ENCODE results near the gene SPRTN.

SPRTN gene, protein sequence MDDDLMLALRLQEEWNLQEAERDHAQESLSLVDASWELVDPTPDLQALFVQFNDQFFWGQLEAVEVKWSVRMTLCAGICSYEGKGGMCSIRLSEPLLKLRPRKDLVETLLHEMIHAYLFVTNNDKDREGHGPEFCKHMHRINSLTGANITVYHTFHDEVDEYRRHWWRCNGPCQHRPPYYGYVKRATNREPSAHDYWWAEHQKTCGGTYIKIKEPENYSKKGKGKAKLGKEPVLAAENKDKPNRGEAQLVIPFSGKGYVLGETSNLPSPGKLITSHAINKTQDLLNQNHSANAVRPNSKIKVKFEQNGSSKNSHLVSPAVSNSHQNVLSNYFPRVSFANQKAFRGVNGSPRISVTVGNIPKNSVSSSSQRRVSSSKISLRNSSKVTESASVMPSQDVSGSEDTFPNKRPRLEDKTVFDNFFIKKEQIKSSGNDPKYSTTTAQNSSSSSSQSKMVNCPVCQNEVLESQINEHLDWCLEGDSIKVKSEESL

GRCh38 chr1:231338270-231339128 is at the start of gene SPRTN:
Gene SPRTN (plus strand): TSS chr1:231338293. CDS start chr1:231338384, 91 bp downstream.
- no peak for DNase-seq (ENCODE audit: low read depth)

- no peak for DNase-seq (ENCODE audit: low read depth)
Measured at GRCh38 chr1:231295938-231296337, 42.2 kb upstream of the SPRTN start.

- DNase-seq (ENCODE audit: low read depth): no peak
Measured at GRCh38 chr1:231301990-231302389, 36.1 kb upstream of the SPRTN start.

GRCh38 chr1:231310391-231310934 is 27.6 kb upstream of the SPRTN start:
- DNase-seq (ENCODE audit: low read depth): no peak

DNA sequence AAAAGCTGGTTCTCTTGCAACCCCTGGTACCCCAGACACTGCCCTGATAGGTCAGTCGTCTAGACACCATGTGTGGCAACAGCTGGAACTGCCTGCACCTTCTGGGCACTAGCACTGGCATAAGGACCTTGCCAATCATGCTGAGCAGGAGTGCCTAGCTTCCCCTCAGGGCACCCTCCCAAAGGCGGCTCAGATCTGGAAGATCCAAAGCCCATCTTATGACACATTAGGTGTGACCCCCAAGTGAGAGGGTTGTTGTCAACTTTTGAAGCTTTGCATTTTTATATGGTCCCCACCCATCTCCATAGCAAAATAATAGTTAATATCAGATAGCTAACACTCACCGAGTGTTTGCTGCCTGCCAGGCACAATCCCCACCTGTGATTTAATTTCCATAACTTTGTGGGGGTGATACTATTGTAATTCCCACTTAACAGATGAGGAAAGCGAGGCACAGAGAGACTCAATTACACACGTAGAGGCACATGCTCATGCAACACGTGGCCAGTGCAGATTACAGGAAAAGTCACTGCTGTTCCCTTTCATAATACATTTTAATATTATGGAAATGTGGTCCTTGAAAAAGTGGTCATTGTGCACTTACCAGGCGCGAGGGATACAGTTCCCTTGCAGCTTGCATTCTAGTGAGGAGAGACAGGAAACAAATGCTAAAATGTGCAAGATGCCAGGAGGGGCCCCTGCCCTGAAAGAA is 26.2 kb upstream of the SPRTN start:
- DNase-seq (ENCODE audit: low read depth): no peak

DNA sequence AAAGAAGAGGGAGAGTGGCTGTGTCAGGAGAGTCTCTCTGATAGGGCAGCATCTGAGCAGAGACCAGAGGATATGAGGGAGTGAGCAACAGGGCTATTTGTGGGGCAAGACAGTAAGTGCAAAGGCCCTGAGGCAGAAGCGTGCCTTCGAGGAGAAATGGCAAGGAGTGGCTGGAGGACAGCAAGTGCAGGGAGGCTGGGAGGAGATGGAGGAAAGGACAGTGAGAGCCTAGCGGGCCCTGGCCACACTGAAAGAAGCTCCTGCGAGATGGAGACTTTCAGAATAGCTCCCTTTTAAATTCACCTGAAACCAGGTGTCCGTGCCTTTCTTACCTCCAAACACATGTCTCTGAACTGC is 25.7 kb upstream of the SPRTN start:
- no peak for DNase-seq (ENCODE audit: low read depth)

- no peak for DNase-seq (ENCODE audit: low read depth)
Measured at GRCh38 chr1:231313661-231314060, 24.4 kb upstream of the SPRTN start.

- no peak for DNase-seq (ENCODE audit: low read depth)
Measured at GRCh38 chr1:231315887-231316286, 22.2 kb upstream of the SPRTN start.

DNA sequence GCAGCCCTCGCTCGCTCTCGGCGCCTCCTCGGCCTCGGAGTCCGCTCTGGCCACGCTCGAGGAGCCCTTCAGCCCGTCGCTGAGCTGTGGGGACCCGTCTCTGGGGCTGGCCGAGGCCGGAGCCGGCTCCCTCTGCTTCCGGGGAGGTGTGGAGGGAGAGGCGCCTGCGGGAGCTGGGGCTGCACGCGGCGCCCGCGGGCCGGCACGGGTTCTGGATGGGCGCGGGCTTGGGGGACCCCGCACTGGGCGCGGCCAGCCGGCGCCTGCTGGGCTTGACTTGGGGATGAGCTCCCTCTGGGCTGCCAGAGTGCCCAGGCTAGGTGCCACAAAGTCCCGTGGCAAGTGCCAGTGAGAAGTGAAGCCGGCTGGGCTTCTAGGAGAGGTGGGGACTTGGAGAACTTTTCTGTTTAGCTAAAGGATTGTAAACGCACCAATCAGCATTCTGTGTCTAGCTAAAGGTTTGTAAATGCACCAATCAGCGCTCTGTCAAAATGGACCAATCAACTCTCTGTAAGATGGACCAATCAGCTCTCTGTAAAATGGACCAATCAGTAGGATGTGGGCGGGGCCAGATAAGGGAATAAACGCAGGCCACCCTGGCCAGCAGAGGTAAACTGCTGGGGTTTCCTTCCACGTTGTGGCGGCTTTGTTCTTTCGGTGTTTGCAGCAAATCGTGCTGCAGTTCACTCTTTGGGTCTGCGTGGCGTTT is 20.6 kb upstream of the SPRTN start:
- DNase-seq (ENCODE audit: low read depth): no peak

DNA sequence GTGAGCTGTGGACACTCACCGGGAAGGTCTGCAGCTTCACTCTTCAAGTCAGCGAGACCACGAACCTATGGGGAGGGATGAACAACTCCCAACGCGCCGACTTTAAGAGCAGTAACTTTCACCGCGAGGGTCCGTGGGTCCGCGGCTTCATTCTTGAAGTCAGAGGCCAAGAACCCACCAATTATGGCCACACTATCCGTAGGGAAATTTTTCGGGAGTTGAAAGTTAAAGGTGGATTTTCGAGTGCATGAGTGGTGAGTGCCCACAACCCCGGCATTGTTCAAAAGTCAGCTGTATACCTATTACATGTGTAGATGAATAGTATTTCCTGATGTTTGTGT is 20.1 kb upstream of the SPRTN start:
- DNase-seq (ENCODE audit: low read depth): no peak

GRCh38 chr1:231318568-231318967 is 19.5 kb upstream of the SPRTN start:
- no peak for DNase-seq (ENCODE audit: low read depth)

DNA sequence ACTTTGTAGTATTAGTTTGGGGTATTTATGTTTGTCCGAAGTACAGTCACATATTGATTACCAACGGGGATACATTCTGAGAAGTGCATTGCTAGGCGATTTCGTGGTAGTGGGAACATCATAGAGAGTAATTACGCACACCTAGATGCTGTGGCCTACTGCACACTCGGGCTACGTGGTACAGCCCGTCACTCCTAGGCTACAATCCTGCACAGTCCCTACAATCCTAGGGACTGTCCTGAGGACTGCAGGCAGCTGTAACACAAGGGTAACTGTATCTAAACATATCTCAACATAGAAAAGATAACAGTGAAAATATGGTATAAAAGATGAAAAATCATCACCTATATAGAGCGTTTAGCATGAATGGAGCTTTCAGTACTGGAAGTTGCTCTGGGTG is 19.0 kb upstream of the SPRTN start:
- no peak for DNase-seq (ENCODE audit: low read depth)

GRCh38 chr1:231322880-231323530 is 15.1 kb upstream of the SPRTN start:
- no peak for DNase-seq (ENCODE audit: low read depth)

- DNase-seq (ENCODE audit: low read depth): no peak
Measured at GRCh38 chr1:231324660-231325059, 13.4 kb upstream of the SPRTN start.

DNA sequence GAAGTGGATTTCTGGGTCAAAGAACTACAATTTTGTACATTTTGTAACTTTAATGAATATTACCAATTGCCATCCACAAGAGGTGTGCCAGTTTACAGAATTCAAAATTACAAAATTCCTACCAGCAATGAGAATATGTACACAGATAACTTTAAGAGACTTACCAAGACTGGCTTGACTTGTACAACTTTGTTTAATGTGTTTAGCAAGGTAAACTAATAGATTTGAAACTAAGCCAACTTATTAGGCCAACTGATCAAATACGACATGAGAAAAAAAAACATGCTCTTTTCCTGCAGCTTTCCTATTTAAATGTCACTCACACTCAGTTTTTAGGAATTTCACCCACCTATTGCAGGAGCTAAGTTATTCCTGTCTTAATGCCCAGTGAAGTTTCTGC is 11.8 kb upstream of the SPRTN start:
- no peak for DNase-seq (ENCODE audit: low read depth)

- DNase-seq (ENCODE audit: low read depth): no peak
Measured at GRCh38 chr1:231327617-231328016, 10.5 kb upstream of the SPRTN start.

GRCh38 chr1:231329483-231329882 is 8.6 kb upstream of the SPRTN start:
- DNase-seq (ENCODE audit: low read depth): no peak

DNA sequence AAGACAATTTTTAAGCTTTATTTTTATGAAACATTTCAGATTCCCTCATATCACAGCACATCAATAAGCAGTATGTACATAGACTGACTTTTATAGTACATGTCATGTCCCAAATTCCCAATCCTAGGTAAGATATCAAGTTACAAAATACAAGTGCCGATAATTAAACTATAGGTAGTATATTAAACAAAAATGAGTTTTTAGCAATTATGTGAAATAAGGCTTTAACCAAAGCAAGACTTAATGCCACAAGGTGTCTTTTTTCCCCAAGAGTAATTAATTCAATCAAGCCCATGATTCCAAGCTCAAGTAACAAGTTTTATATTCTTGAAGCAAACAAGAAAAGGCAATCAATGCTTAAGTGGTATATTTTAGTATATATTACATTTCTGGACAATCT is 5.3 kb upstream of the SPRTN start:
- DNase-seq (ENCODE audit: low read depth): no peak

- DNase-seq (ENCODE audit: low read depth): no peak
Measured at GRCh38 chr1:231334079-231334666, 3.9 kb upstream of the SPRTN start.

- no peak for DNase-seq (ENCODE audit: low read depth)
Measured at GRCh38 chr1:231334952-231335351, 3.1 kb upstream of the SPRTN start.

All from fibroblast of the conjunctiva (primary cell).